ENCODE data around the gene TNNT3.

GRCh38 chr11:1979607-1980006, 60.1 kb downstream of the TNNT3 start:
- no peak for TF ChIP-seq POLR2AphosphoS5 (IDR thresholded peaks at IDR 0.05)
- TF ChIP-seq, protein P1, sequence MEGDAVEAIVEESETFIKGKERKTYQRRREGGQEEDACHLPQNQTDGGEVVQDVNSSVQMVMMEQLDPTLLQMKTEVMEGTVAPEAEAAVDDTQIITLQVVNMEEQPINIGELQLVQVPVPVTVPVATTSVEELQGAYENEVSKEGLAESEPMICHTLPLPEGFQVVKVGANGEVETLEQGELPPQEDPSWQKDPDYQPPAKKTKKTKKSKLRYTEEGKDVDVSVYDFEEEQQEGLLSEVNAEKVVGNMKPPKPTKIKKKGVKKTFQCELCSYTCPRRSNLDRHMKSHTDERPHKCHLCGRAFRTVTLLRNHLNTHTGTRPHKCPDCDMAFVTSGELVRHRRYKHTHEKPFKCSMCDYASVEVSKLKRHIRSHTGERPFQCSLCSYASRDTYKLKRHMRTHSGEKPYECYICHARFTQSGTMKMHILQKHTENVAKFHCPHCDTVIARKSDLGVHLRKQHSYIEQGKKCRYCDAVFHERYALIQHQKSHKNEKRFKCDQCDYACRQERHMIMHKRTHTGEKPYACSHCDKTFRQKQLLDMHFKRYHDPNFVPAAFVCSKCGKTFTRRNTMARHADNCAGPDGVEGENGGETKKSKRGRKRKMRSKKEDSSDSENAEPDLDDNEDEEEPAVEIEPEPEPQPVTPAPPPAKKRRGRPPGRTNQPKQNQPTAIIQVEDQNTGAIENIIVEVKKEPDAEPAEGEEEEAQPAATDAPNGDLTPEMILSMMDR (IDR thresholded peaks at IDR 0.05), result no peak
